Hindlimb muscle (tissue), 1 donor: ENCODE results near the gene SPRR3. TPM values are rescaled to one million over a fixed set of nuclear protein-coding genes. Genes with fewer than 3 reads are reported as not detected.

Experiments used
- polyA plus RNA-seq: library from polyadenylated mRNA; unstranded; fragments of 120-200 nt; gene quantifications from one replicate; pipeline ENCODE4 v1.2.1, GENCODE V29; 2013; ENCODE audit not compliant: insufficient read length

SPRR3 gene
- polyA plus RNA-seq, 1 donor: not detected

Other genes with a start within 250 kb of the SPRR3 start
- gene KPRP, start 243.7 kb upstream of the SPRR3 start, polyA plus RNA-seq: not detected
- not detected for gene LCE1F, start 226.6 kb upstream of the SPRR3 start, polyA plus RNA-seq
- not detected for gene LCE1E, start 215.5 kb upstream of the SPRR3 start, polyA plus RNA-seq
- gene LCE1D, start 205.0 kb upstream of the SPRR3 start, polyA plus RNA-seq: not detected
- gene LCE1C, start 195.1 kb upstream of the SPRR3 start, polyA plus RNA-seq: not detected
- gene LCE1B, start 189.8 kb upstream of the SPRR3 start, polyA plus RNA-seq: not detected
- not detected for gene LCE1A, start 174.3 kb upstream of the SPRR3 start, polyA plus RNA-seq
- not detected for gene LCE6A, start 158.9 kb upstream of the SPRR3 start, polyA plus RNA-seq
- not detected for gene LCE7A, start 141.8 kb upstream of the SPRR3 start, polyA plus RNA-seq
- gene SMCP, start 123.4 kb upstream of the SPRR3 start, polyA plus RNA-seq: not detected
- gene IVL, start 93.2 kb upstream of the SPRR3 start, polyA plus RNA-seq: 0.36 TPM
- not detected for gene SPRR5, start 54.5 kb upstream of the SPRR3 start, polyA plus RNA-seq
- gene SPRR4, start 31.1 kb upstream of the SPRR3 start, polyA plus RNA-seq: not detected
- not detected for gene SPRR1A, start 17.7 kb upstream of the SPRR3 start, polyA plus RNA-seq
- gene SPRR1B, start 29.5 kb downstream of the SPRR3 start, polyA plus RNA-seq: 0.37 TPM
- gene SPRR2D, start 39.4 kb downstream of the SPRR3 start, polyA plus RNA-seq: not detected
- not detected for gene SPRR2A, start 55.8 kb downstream of the SPRR3 start, polyA plus RNA-seq
- gene SPRR2B, start 69.9 kb downstream of the SPRR3 start, polyA plus RNA-seq: not detected
- not detected for gene SPRR2E, start 92.8 kb downstream of the SPRR3 start, polyA plus RNA-seq
- not detected for gene SPRR2F, start 111.8 kb downstream of the SPRR3 start, polyA plus RNA-seq
- gene SPRR2G, start 149.1 kb downstream of the SPRR3 start, polyA plus RNA-seq: not detected
- gene LELP1, start 201.7 kb downstream of the SPRR3 start, polyA plus RNA-seq: not detected
- not detected for gene PRR9, start 215.8 kb downstream of the SPRR3 start, polyA plus RNA-seq